Measurements from ENCODE around the gene OST4. TPM values are rescaled to one million over a fixed set of nuclear protein-coding genes. Genes with fewer than 3 reads are reported as not detected.

Gene OST4
- total and polyA plus RNA-seq, 10 of the 15 experiments (the other 5 are each of a cell fraction or from before 2014, with no cell fraction given) = 270 to 1,543 (median 523) TPM

DNA sequence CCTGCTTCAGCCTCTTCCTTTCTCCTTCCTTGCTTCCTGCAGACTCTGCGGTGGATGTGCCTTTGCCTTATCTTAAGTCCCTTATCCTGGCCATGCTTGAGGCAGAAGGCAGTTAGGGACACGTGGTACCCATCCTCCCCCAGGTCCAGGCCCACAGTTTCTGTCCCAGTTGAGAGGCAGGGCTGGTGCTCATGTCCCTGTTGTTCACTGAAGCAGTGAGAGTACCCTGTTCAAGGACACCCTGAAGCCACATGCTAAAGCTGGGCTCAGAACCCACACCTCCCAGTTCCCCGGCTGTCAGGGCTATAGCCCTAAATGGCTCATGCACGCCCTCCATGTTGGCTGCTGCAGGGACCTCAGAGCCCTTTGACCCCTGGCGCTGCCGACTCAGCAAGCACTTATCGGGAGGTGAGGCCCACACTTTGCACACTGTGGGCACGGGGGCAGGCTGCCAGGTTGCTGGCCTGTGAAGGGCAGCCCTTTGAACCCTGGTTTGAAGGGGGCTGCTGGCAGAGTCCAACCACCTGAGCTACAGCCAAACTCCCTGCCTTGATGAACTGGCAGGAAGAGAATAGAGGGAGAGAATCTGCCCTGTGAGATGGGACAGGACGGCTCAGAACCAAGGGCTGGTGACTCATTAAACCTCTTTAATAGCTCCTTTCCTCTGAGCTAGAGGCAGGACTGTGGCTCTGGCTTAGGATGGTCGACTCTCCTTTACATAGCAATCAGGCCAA is 21.4 kb upstream of the OST4 start:
- no peak for ATAC-seq
- Histone ChIP-seq H3K27me3 (replicated peaks in 1 of 2; ENCODE audit: control insufficient read depth in 2 of 2, insufficient read depth in 2 of 2, low read length in 1 of 2) (no peaks in the 10 kb centered on the region), H3K36me3 (ENCODE audit: control insufficient read depth in 2 of 2, insufficient read depth in 2 of 2, low read length in 1 of 2) (no peaks in the 10 kb centered on the region), H4K20me1 (ENCODE audit: control insufficient read depth, insufficient read depth) (no peaks in the 10 kb centered on the region), H3K4me1 (ENCODE audit: control insufficient read depth, insufficient read depth, low read length) (no peaks in the 10 kb centered on the region; the same call in 1 of the 2 replicates), H3K4me3 (no peak overlapping the region), H3K27ac (ENCODE audit: control insufficient read depth, insufficient read depth) (no peak overlapping the region), H3K9me3 (replicated peaks; ENCODE audit: control insufficient read depth, insufficient read depth, low read length) (no peaks in the 10 kb centered on the region), H2AFZ (ENCODE audit: control insufficient read depth, low read depth, low read length) (no peak overlapping the region), H3K79me2 (ENCODE audit: control insufficient read depth, insufficient read depth, low read length) (no peaks in the 10 kb centered on the region), H3K9ac (ENCODE audit: control insufficient read depth, insufficient read depth, low read length) (no peak overlapping the region), H3K4me2 (ENCODE audit: control insufficient read depth, insufficient read depth) (no peak overlapping the region)
- ChIA-PET CTCF (interaction anchor here (0.6 to 1.9 kb wide), 3 partner anchors 9 to 131 kb away, joined by 3 to 19 read pairs (median 4); no protein-coding TSS in a partner anchor), SMC1A (ENCODE audit: uncharacterized antibody, unreplicated experiment) (interaction anchor here (0.6 to 1.7 kb wide), 2 partner anchors 48 to 132 kb away, joined by 3 to 7 read pairs; no protein-coding TSS in a partner anchor), POLR2A (no interaction called here), RAD21 (ENCODE audit: unreplicated experiment) (interaction anchor here (1.0 to 3.3 kb wide), 2 partner anchors 41 to 131 kb away, joined by 3 to 9 read pairs; partner anchors contain the start of gene AGBL5)
- intact Hi-C loops (cut with micrococcal nuclease; ENCODE audit: unreplicated experiment) = no loop called here
- TF ChIP-seq SMAD5 (IDR thresholded peaks at IDR 0.05; ENCODE audit: low read depth) (no peak), MTA2 (IDR thresholded peaks at IDR 0.05; ENCODE audit: low read depth) (no peak), ETV6 (conservative IDR thresholded peaks at IDR 0.05 in 1 of 2, IDR thresholded peaks at IDR 0.05 in 1 of 2; ENCODE audit: borderline replicate concordance in 1 of 2, low read depth in 1 of 2) (no peak), STAT1 (conservative IDR thresholded peaks at IDR 0.05) (no peak), PAX8 (IDR thresholded peaks at IDR 0.05) (no peak), MYC (IDR thresholded peaks at IDR 0.05; ENCODE audit: insufficient read depth, insufficient read length, insufficient replicate concordance, low read length, severe bottlenecking) (no peak), ESRRA (IDR thresholded peaks at IDR 0.05; ENCODE audit: low read length) (no peak), EGR1 (IDR thresholded peaks at IDR 0.05; ENCODE audit: borderline replicate concordance in 1 of 2, low read depth in 2 of 2, low read length in 2 of 2) (no peak), NR2C1 (IDR thresholded peaks at IDR 0.05) (no peak), RAD51 (IDR thresholded peaks at IDR 0.05) (no peak), SUZ12 (IDR thresholded peaks at IDR 0.05; ENCODE audit: unreplicated experiment) (no peak)
- TF ChIP-seq, protein P1, sequence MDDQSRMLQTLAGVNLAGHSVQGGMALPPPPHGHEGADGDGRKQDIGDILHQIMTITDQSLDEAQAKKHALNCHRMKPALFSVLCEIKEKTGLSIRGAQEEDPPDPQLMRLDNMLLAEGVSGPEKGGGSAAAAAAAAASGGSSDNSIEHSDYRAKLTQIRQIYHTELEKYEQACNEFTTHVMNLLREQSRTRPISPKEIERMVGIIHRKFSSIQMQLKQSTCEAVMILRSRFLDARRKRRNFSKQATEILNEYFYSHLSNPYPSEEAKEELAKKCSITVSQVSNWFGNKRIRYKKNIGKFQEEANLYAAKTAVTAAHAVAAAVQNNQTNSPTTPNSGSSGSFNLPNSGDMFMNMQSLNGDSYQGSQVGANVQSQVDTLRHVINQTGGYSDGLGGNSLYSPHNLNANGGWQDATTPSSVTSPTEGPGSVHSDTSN (IDR thresholded peaks at IDR 0.05; ENCODE audit: insufficient replicate concordance, low read depth, low read length) = no peak
- TF ChIP-seq, protein P2, sequence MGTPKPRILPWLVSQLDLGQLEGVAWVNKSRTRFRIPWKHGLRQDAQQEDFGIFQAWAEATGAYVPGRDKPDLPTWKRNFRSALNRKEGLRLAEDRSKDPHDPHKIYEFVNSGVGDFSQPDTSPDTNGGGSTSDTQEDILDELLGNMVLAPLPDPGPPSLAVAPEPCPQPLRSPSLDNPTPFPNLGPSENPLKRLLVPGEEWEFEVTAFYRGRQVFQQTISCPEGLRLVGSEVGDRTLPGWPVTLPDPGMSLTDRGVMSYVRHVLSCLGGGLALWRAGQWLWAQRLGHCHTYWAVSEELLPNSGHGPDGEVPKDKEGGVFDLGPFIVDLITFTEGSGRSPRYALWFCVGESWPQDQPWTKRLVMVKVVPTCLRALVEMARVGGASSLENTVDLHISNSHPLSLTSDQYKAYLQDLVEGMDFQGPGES (IDR thresholded peaks at IDR 0.05) = no peak
- TF ChIP-seq, protein P3, sequence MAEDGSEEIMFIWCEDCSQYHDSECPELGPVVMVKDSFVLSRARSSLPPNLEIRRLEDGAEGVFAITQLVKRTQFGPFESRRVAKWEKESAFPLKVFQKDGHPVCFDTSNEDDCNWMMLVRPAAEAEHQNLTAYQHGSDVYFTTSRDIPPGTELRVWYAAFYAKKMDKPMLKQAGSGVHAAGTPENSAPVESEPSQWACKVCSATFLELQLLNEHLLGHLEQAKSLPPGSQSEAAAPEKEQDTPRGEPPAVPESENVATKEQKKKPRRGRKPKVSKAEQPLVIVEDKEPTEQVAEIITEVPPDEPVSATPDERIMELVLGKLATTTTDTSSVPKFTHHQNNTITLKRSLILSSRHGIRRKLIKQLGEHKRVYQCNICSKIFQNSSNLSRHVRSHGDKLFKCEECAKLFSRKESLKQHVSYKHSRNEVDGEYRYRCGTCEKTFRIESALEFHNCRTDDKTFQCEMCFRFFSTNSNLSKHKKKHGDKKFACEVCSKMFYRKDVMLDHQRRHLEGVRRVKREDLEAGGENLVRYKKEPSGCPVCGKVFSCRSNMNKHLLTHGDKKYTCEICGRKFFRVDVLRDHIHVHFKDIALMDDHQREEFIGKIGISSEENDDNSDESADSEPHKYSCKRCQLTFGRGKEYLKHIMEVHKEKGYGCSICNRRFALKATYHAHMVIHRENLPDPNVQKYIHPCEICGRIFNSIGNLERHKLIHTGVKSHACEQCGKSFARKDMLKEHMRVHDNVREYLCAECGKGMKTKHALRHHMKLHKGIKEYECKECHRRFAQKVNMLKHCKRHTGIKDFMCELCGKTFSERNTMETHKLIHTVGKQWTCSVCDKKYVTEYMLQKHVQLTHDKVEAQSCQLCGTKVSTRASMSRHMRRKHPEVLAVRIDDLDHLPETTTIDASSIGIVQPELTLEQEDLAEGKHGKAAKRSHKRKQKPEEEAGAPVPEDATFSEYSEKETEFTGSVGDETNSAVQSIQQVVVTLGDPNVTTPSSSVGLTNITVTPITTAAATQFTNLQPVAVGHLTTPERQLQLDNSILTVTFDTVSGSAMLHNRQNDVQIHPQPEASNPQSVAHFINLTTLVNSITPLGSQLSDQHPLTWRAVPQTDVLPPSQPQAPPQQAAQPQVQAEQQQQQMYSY (CRISPR knock-in tag; IDR thresholded peaks at IDR 0.05) = no peak
- TF ChIP-seq, protein P4, sequence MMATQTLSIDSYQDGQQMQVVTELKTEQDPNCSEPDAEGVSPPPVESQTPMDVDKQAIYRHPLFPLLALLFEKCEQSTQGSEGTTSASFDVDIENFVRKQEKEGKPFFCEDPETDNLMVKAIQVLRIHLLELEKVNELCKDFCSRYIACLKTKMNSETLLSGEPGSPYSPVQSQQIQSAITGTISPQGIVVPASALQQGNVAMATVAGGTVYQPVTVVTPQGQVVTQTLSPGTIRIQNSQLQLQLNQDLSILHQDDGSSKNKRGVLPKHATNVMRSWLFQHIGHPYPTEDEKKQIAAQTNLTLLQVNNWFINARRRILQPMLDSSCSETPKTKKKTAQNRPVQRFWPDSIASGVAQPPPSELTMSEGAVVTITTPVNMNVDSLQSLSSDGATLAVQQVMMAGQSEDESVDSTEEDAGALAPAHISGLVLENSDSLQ (IDR thresholded peaks at IDR 0.05) = no peak
- 73% methylated on average over 10 of the region's 10 CpGs for WGBS (ENCODE audit: insufficient coverage, insufficient replicate concordance, low lambda C conversion rate, missing lambda C conversion rate)
- no TSS peak for BruUV-seq (replicated peaks)
- FAIRE-seq = no peak
- in situ Hi-C loops (cut with MboI) = no loop called here
- DNase-seq (ENCODE audit: low read depth, low spot score) = no peak
